HG02938 (cell line): ENCODE data around the gene SENP3.

Experiments used
- ATAC-seq: cut with Tn5 transposase; IDR thresholded peaks from one replicate; pipeline ENCODE4 v1.9.1; 2021; ENCODE audit warnings: mild to moderate bottlenecking, moderate library complexity; ENCODE audit not compliant: unreplicated experiment

Gene SENP3

GRCh38 chr17:7561589-7562207 is at the start of gene SENP3:
Gene SENP3 (plus strand): TSS chr17:7561919. CDS start chr17:7563077, 1,158 bp downstream.
- ATAC-seq = peak; percentile 42

DNA sequence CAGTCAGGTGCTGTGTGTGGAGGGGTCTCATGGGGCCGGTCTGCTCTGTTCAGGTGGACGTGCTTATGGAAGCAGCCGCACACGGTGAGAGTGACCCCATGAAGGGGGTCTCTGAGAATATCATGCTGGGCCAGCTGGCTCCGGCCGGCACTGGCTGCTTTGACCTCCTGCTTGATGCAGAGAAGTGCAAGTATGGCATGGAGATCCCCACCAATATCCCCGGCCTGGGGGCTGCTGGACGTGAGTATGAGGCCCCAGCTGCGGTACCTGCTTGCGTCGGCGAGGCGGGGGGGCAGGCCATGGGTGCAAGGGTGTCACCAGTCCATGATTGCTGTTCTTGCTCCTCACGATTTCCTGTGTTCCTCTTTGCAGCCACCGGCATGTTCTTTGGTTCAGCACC is 49.6 kb upstream of the SENP3 start:
- ATAC-seq = no peak

- no peak for ATAC-seq
These were observed 48.7 kb upstream of the SENP3 start for GRCh38 chr17:7512824-7513540.

GRCh38 chr17:7513850-7514419 is 47.8 kb upstream of the SENP3 start:
- no peak for ATAC-seq

DNA sequence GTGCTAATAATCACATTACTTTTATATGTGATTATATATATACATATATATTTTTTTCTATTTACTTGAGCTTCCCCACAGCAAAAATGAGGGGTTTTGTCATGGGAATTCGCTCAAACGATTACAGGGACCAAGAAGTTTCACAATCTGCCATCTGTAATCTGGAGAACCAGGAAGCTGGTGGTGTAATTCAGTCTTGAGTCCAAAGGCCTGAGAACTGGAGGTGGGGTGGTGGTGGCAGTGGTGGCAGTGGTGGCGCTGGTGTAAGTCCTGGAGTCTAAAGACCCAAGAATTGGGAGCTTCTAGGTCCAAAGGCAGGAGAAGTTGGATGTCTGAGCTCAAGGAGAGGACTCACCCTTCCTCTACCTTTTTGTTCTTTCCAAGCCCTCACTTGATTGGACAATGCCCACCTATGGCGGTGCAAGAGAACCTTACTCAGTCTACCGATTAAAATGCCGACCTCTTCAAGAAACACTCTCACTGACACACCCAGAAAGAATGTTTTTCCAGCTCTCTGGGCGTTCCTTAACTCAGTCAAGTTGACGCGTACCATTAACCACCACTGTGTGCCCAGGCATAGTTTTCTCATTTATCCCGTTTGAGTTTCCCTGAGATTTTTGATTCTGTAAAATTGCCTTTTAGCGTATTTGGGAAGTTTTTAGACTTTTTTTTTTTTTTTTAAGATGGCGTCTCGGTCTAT is 45.7 kb upstream of the SENP3 start:
- ATAC-seq = no peak

GRCh38 chr17:7523033-7523432 is 38.7 kb upstream of the SENP3 start:
- ATAC-seq = no peak

DNA sequence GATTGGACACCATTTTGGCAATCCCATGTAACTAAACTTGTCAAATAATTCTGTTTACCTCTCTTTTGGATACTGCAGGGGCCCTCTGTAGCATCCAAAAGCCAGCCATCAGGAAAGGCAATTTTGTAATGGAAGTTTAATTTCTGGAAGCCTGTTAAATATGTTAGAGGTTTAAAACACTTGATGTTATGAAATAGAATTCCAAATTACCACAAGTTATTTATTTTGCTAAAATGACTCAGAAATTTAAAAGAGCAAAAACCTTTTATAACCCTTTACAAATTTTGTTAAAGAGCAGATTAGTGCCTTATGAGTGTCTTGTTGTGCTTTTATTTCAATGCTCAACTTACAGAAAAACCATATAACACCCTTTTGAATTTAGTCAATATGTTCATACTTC is 32.9 kb upstream of the SENP3 start:
- ATAC-seq = no peak

- ATAC-seq = no peak
These were observed 31.5 kb upstream of the SENP3 start for GRCh38 chr17:7530023-7530900.

DNA sequence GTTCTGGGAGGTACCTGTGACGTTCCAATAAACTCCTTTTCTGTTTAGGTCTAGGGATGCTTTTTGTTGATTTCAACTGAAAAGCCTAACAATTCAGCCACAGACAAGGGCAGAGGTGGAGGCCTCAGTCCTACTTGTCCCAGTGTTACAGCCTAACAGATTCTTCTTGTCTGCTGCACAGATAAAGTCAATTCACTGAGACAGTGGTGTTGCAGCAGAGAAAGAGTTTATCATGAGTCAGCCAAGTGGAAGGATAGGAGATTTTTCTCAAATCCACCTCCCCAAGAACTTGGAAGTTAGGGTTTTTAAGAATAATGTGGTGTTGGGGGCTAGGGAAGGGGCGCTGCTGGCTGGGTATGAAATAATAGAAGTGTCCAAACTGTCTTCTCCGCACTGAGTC is 23.7 kb upstream of the SENP3 start:
- no peak for ATAC-seq

- ATAC-seq = no peak
These were observed 22.7 kb upstream of the SENP3 start for GRCh38 chr17:7538891-7539545.

- ATAC-seq = no peak
These were observed 20.6 kb upstream of the SENP3 start for GRCh38 chr17:7541074-7541621.

DNA sequence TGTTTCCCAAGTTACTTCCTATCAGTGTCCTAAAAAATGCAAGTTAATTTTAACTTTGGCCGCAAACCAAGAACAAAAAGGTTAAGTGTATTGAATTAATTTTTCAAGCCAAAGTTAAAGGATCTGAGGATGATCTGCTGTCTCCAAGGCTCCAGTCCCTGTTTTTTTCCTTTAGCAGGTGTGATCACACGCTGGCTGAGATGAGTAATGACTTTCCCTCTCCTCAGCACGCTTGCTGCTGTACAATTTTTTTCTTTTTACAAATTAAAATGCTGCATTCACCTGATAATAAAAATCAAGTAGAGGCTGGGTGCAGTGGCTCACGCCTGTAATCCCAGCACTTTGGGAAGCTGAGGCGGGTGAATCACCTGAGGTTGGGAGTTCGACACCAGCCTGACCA is 16.8 kb upstream of the SENP3 start:
- no peak for ATAC-seq

GRCh38 chr17:7548585-7549400 is 12.9 kb upstream of the SENP3 start, which contains the start of gene TNFSF12:
Gene TNFSF12 (plus strand): TSS chr17:7549058. CDS start chr17:7549154, 96 bp downstream.
- ATAC-seq = no peak

GRCh38 chr17:7549401-7550055 is 12.2 kb upstream of the SENP3 start:
- ATAC-seq = no peak

DNA sequence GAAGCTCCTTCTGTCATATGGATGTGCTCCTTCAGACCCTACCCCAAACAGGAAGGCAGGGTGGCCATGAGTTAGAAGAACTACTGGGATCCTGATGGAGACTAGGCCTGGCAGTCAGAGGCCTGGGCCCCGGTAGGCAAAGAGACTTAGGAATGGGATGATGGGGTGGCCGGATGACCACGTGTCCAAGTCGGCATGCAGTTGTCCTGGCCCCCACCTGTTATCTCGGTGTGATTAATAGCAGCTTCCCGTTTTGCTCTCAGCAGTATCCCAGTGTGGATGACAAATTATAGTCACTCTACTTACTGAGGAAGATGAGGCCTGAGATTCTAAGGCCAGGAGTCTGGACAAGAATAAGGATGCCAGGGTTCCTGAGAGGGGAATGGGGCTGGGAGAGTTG is 11.4 kb upstream of the SENP3 start:
- no peak for ATAC-seq

GRCh38 chr17:7551396-7551795 is 10.3 kb upstream of the SENP3 start:
- no peak for ATAC-seq

DNA sequence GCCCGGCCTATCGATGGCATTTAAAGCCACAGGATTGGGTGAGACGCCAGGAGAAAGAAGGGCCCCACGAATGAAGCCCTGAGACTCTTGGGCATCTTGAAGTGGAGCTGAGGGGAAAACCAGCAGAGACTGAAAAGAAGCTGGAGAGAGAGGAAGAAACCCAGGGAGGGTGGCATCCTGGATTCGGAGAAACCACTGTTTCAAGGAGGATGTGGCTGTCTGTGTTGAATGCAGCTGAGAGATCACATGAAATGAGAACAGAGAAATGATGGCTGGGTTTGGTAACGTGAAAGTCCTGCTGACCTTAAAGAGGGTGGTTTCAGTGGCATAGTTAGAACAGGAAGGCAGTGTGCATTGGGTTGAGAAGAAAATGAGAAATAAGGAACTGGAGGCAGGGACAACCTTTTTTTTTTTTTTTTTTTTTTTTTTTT is 9.1 kb upstream of the SENP3 start:
- ATAC-seq = peak; percentile 74

DNA sequence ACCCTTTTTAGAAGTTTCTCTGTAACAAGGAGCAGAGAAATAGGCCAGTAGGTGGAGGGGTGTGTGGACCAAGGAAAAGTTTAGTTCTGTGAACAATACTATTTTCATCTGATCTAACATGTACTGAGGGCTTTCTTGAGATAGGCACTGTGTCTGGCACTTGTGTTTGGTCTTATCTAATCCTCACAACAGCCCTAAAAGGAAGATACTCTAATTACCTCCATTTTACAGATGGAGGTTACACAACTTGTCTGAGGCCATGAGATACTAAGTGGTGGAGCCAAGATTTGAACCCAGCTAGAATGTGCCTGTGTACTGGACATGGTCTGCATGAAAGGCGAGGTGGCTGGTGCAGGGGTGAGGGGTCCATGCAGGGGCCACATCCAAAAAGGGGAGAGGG is 8.4 kb upstream of the SENP3 start:
- no peak for ATAC-seq
